HG02852 (cell line): ENCODE results near the gene URGCP.
A peak's percentile ranks its signal among the peaks of the same experiment; 100 is the strongest.
"Not testable (repeated sequence)": the region's sequence is repeated elsewhere in the genome, so short reads cannot be mapped to it uniquely, and the experiment has no call there.

ENCODE experiments used
- ATAC-seq: cut with Tn5 transposase; IDR thresholded peaks from one replicate; pipeline ENCODE4 v1.9.1; 2021; ENCODE audit warnings: mild to moderate bottlenecking, moderate library complexity; ENCODE audit not compliant: unreplicated experiment

The URGCP gene

DNA sequence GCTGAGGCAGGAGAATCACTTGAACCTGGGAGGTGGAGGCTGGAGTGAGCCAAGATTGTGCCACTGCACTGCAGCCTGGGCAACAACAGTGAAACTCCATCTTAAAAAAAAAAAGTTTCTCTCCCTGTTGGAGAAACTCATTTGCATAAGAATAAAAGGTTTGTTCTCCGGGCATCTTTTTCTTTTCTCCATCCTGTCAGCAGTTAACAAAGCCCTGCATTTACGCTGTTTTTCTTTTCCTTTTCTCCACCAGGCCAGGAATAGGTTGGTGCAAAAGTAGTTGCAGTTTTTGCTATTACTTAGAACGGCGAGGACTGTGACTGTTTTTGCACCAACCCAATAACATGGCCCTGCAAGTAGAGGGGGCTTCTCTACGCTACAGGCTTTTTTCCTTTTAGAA is 9.5 kb upstream of the URGCP start:
- ATAC-seq: no peak

DNA sequence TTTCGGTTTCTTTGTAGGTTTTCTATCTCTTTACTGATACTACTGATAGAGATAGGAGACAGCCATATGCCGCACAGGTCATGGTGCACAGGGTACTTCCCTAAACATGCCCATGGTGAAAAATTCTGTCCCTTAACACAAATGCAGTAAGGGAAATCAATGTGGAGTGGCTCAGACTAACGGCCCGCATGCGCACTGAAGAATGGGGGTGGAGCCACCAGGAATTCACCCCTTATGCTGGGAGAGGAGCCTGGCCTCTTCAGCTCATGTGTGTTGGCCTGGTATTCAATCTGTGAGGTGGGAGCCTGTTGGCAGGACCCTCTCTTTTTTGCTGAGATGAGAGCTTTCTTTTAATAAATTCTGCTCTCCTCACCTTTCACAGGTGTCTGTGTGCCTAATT is 8.4 kb upstream of the URGCP start:
- ATAC-seq: no peak

DNA sequence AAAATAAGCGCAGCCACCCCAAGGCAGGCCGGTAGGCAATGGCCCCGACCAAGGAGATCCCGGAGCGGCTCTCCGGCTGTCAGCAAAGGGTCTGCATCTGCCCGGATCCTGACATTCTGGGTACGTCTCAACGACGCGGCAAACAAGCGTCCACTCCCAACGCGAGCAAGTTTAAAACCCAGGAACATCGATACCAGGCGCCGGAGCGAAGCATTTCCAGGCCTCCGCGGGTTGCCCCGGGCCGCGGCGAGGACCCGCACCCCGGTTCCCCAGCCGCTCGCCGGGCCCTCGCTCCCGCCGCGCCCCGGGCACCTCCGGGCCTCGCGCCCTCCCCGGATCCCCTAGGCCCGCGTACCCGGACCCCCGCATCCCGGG is 453 bp downstream of the URGCP start:
- peak; percentile 40 for ATAC-seq

DNA sequence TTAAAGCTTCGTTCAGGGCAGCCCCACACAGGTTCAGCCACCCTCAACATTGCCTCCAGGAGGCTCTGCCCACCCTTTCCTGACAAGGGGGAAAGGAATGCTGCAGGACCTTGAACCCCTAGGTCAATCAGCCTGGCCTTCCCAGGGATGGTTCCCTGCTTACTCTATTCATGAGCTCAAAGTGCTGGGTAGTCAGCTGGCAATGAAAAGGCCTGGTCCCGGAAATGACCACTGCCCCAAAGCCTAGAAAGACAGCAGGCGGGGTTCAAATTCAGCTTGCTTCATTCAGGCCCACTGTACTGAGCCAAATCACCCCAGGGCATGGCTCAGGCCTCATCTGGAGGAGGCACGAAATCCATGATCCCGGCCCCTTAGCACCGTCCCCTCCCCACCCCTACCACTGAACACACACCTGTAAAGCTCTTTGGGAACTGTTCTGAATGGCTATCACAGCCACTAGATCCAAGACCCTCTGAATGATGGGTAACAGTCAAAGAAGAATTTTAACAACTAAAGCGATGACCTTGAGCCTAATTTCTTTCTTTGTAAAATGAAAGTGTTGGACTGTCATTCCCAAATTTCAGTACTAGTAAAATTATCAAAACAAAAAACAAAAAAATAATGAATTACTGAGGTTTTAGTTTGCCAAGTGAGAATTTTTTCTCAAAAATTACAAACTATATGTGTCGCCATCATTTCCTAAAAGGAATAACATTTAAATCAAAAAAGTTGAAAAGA is 1.0 kb downstream of the URGCP start:
- no peak for ATAC-seq

DNA sequence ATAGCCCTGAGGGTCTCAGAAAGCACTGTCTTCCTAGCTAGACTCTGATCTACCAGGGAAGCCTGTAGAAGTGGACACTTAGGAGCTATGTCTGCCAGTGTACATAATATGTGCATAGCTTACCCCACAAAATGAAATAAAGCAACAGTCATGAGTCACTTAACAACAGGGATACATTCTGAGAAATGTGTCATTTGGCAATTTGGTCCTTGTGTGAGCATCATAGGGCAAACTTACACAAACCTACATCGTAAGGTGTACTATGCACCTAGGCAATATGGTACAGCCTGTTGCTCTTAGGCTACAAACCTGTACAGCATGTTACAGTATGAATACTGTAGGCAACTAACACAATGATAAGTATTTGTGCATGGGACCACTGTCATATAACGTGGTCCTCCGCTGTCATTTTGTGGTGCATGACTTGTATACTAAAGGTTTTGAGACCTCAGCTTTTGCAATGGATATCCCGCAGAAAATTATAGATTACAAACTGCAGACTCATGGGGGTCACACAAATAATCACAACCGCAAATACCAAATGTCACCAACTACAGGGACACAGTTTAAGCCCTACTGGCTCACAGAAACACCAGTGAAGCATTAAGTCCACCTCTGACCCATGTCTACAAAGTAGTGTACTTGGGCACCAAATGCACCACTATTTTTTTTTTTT is 1.7 kb downstream of the URGCP start:
- ATAC-seq: no peak

DNA sequence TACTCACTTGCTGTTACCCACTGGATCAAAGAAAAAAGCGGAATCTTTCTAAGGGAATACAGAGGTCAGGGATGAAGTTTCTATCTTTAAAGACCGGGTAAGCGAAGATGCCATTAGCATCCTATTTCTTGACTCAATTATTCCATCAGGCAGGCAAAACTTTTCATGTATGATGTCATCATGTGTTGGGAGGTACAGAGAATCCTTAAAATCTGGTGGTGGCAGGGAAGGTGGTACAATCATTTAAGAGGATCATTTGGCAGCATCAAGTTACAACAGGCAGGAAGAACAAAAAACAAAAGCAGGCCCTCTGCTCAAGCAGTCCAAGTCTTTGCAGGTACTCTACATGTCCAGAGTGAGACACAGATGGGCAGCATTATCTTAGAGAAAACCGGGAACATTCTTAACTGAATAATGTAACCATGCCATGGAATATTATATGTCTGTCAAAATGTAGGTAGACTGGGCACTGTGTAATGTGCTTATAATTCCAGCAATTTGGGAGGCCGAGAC is 3.8 kb downstream of the URGCP start:
- no peak for ATAC-seq

DNA sequence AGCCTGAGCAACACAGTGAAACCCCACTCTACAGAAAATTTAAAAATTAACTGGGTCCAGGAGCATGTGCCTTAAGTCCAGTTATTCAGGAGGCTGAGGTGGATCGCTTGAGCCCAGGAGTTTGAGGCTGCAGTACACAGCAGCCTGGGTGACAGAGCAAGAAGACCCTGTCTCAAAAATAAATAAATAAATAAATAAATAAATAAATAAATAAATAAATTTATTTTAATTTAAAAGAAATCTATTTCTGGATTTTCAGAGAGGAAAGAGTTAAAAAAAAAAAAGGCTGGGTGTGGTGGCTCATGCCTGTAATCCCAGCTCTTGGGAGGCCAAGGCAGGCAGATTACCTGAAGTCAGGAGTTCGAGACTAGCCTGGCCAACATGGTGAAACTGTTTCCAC is 7.8 kb downstream of the URGCP start:
- ATAC-seq: not testable (repeated sequence)

DNA sequence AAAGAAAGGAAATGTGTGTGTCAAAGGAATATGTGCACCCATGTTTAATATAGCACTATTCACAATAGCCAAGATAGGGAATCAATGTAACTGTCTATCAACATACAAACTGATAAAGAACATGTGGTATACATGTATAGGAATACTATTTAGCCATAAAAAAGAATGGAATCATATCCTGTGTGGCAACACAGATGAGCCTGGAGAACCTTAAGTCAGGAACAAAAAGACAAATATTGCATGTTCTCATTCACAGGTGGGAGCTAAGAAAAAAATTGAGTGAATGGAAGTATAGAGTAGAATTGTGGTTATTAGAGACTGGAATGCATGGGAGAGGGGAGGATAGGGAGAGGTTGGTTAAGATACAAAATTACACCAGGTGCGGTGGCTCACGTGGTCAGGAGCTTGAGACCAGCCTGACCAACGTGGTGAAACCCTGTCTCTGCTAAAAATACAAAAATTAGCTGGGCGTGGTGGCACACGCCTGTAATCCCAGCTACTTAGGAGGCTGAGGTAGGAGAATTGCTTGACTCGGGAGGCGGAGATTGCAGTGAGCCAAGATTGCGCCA is 10.5 kb downstream of the URGCP start:
- no peak for ATAC-seq

DNA sequence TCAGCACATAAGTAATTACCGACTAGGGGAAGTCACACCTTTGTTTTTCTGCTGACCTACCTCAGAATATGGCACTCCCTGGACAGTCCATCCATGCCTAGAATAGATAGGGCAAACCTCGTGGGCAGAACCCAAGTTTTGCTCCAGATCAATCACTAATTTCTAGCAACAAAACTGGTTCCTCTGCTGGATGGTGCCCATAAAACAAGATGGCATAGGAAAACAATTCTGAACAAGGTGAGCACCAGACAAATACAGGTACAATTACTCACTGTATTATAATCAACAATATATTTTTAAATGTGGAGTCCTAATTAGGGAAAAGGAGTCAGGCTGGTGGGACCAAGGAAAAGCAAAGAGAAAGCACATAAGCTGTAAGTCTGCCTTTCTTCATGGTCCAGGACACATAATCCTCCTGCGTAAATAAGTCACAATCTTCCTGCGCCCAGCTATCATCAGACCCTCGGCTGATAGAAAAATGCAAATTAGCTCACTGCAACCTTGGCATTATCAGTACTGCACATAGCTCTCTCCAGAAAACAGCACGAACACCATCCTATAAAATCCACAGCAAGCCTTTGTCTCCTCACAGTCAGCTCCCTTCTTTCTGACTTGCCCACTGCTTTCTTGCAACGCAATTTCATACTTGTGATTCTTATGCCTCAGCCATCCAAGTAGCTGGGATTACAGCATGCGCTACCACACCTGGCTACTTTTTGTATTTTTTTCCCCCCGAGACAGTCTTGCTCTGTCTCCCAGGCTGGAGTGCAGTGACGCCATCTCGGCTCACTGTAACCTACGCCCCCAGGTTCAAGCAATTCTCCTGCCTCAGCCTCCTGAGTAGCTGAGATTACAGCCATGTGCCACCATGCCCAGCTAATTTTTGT is 15.1 kb downstream of the URGCP start:
- no peak for ATAC-seq

DNA sequence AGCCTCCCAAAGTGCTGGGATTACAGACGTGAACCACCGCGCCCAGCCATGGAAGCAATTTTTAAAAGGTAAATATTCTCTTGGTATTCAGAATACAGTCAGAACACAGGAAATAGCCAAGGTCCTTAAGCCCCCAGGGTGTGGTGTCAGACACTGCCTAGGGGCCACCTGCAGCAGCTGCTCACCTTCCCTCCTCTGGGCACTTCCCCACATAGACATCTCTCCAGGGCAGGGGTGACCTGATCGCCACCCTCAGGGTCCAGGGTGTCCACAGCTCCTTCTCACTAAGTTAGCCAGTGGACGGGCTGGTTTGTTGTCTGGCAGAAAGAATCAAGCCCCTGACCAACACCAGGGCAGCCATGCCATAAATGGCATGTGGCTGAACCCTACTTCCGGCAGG is 15.9 kb downstream of the URGCP start:
- ATAC-seq: no peak

DNA sequence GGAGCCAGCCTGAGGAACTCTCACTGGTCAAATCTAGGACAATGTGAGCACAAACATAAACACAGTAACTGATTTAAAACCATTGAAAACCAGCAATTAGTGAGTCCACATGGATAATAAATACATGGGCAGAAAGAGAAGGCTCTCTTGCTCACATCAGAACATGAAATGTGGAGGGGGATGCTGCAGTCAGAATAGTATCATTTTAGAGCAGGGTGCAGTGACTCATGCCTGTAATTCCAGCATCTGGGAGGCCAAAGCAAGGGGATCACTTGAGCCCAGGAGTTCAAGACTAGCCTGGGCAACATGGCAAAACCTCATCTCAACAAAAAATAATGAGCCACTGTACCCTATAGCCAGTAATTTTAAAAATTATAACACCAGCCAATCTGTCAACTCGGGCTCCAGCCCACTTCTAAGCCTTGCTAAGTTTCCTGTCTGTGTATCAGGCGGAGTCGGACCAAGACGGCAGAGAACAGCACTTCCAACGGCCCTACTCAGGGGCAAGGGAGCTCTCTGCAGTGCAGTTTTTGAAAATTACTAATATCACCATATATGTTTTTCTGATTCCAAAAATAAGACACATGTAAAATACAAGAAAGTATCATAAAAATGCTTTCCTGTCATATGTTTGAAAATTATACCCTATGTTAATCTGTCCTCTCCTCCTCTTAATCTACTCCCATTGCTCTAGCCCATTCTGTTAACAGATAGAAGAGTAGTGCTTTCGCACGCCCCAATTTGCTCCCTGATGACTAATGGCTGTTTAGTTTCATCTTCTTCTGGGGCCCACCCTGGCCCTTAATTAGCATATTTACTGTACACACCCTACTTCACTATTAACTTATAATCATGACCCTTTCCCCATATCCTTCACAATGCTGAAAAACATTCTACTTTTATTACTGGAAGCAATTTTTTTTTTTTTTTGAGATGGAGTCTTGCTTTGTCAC is 17.1 kb downstream of the URGCP start:
- no peak for ATAC-seq

DNA sequence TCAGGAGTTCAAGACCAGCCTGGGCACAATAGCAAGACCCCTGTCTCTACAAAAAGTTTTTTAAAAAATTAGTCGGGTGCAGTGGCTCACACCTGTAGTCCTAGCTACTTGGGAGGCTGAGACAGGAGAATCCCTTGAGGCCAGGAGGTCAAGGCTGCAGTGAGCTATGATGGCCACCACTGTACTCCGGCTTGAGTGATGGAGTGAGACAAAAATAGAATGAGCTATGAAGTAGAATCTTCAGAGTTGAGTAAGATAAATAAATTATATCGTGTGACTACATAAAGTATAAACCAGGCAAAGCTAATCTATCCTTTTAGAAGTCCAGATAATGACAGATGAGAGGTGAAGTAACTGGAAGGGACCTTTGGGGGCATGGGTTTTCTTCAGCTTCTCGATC is 21.8 kb downstream of the URGCP start:
- no peak for ATAC-seq

DNA sequence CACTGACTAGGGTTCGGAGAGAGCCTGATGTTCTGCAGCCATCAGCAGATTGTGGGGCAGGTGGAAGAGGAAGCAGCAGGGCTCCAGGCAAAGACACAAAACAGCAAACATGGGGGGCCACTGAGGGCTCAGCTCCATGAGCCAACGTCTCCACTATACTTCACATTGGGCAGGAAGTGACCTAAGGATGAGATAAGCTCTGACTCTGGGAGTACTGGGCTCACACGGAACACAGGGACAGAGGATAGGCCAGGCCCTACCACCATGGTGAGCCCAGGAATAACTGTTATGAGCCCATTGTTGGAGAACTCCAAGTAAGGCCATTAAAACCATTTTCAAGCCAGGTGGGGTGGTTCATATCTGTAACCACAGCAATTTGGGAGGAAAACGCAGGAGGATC is 22.2 kb downstream of the URGCP start:
- ATAC-seq: no peak

DNA sequence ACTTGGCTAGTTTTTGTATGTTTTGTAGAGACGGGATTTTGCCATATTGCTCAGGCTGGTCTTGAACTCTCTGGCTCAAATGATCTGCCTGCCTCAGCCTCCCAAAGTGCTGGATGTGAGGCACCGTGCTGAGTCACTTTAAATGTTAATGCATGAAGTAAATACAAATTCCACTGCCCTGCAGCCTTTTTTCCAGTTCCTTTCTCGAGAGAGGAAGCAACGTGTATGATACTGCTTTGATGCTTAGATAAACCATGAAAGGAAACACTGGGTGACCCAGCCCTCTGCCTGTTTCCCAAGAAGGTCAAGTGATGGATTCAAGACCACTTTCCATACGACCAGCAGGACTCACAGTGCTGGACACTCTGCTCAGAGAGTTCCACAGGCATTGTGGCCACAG is 25.8 kb downstream of the URGCP start:
- ATAC-seq: no peak

DNA sequence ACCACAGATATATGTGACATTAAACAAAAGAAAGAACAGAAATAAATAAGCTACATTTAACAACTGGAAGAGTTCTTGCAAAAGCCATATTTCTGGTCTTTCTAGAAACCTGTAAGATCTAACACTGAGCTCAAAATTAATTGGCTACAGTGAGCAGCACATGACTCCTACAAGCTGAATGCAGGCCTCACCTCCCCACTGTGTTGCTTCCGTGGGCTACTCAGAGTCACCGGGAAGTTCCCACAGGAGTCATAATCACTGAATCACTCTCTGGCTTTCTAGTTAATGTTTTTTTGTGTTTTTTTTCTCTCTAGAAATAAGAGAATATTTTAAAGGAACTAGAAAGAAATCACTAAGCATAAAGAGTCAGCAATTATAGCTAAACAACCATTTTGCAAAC is 26.9 kb downstream of the URGCP start:
- ATAC-seq: no peak

DNA sequence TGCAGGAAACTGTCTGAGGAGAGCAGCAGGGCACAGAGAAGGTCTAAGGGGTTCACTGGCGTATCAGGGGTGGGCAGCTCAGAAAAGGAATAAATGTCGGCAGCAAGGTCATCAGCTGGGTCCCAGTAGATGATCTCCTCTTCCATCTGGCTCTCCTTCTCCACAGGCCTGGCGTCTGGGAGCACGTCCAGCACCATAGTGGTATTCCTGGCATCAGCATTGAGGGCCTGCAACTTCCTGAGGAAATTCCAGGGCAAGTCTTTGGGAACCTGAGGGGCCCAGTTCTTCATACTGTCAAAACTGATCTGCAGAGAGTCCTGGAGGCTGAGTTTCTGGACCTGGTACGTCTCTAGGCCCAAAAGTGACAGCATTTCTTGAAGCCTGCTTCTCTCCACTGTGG is 27.5 kb downstream of the URGCP start:
- ATAC-seq: no peak

DNA sequence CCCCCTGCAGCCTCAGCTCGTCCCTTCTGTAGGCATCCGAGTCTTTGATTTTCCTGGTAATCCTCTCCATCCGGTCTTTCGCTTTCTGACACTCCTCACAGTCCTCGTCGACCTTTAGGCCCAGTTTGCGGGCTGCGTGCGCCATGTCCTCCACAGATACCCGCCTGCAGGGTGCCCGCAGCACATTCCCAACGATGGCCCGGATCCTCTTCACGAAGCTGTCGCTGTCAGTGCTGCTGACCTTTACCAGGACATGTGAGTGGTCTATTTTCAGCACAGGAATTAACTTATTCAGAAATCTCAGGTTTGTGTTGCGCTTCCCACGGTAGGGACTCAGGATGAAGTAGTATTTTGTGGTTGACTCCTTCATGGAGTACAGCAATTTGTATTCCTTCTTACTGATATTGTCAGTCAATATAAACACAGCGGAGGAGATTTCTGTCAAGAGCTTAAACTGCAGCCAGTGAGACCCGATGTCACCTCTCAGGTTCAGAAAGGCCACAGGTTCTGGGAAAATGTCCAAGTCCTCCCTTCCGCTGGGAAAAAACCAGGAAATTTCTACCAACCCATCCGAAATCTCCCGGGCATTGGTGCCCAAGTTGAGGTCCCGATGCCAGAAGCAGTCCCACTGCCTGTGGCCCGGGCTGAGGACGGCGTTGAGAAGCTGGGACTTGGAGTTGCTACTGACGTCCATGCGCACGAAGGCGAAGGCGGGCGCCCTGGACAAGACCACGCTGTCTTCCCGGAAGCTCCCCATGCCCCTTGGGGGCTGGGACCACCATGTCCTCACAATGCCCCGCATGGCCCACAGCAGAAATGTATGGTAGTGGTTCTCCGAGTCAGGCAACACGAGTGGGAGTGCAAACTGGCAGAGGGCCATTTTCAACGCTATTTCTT is 28.2 kb downstream of the URGCP start:
- no peak for ATAC-seq

DNA sequence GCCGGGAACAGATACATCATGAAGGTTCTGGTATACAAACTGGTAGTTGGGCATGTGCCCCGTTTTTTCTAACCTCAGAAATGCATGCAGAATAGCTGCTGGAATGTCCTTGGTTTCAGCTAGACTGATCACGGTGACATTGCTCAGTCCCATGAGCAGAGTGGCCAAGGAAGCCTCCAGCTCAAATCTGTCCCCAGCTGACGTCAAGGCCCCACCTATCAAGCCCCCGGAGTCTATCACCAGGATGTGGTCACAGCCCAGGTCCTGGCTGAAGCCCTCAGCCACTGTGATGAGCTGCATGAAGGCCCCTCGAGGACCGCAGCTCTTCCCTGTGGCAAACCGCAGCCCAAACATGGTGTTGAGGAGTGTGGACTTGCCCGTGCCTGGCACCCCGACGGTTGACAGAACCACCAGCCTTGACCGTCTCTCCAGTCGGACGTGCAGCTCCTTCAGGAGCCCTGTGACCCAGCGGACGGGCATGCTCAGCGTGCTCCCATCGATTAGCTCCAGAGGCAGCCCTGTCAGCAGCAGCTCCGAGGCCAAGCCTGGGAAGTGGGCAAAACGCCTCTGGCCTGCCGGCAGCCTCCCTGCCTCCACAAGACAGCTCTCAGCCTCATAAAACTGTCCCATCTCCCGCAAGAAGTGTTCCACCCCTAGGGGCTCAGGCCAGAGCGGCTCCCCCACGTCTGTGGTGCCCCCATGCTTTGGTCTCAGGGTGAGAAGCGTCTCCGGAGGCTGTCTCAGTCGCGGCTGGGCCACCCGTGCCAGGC is 29.2 kb downstream of the URGCP start:
- no peak for ATAC-seq
